ENCODE measurements around the gene GRM4. TPM values are rescaled to one million over a fixed set of nuclear protein-coding genes. Genes with fewer than 3 reads are reported as not detected.

Gene GRM4
- total RNA-seq, 4 donors from 2014 or later = not detected

DNA sequence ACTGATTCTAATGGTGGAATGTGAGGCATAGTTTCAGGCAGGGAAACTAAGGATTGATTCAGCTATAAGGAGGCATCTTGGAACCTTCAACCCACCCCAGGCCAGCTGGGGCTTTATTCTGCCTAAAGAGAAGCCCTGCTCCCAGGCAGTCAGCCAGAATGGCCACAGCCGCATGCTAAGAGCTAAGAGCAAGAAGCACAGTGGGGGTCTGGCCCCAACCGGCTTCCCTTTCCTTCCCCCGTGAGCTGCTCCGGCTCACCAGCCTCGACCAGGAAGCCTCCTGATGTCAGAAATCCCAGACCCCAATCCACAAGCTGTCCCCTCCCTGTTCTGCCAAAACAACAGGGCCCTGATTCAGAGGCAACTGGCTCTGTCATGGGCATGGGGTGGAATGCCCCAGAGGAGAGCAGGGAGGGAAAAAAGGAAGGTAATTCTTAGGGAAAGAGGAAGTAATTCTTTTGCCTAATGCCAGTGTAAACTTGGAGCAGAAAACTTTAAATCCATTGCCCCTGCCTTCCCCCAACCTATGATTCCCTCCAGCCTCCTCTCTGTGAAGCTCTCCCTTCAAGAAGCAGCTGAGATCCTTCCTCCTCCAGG, 6.9 kb downstream of the GRM4 start:
- 42% methylated on average over 3 of the region's 5 CpGs for WGBS

DNA sequence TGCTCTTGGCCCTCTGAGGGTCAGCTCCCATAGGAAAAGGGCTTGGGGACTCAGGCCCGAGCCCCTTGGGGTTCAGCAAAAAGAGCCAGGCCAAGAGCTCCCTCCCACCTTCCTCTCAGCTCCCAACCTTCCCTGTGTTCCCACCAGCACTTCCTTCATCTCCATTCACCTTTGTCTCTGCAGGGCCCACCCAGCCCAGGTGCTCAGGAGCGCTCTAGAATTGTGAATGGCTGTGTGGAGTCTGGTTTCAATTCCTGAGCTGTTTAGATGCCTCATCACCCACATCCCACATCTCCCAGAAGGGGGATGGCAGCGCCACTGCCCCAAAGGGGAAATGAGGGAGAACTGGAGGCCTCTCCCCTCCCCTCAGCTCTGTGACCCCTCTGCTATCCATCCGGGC, 7.7 kb downstream of the GRM4 start:
- 77% methylated on average over 4 of the region's 4 CpGs for WGBS
- no peak for DNase-seq (ENCODE audit: low spot score in 2 of 2)
- peaks cover 95% of the 10 kb centered on the region for H3K27me3 ChIP-seq
- no peaks in the 10 kb centered on the region for H3K9me3 ChIP-seq
- no peak overlapping the region for H3K4me3 ChIP-seq
- H3K36me3 ChIP-seq = no peaks in the 10 kb centered on the region
- no peak overlapping the region for H3K27ac ChIP-seq
- H3K4me1 ChIP-seq = peaks cover 10% of the 10 kb centered on the region
- TF ChIP-seq EP300 (IDR thresholded peaks at IDR 0.05) = no peak
- TF ChIP-seq, protein P1, sequence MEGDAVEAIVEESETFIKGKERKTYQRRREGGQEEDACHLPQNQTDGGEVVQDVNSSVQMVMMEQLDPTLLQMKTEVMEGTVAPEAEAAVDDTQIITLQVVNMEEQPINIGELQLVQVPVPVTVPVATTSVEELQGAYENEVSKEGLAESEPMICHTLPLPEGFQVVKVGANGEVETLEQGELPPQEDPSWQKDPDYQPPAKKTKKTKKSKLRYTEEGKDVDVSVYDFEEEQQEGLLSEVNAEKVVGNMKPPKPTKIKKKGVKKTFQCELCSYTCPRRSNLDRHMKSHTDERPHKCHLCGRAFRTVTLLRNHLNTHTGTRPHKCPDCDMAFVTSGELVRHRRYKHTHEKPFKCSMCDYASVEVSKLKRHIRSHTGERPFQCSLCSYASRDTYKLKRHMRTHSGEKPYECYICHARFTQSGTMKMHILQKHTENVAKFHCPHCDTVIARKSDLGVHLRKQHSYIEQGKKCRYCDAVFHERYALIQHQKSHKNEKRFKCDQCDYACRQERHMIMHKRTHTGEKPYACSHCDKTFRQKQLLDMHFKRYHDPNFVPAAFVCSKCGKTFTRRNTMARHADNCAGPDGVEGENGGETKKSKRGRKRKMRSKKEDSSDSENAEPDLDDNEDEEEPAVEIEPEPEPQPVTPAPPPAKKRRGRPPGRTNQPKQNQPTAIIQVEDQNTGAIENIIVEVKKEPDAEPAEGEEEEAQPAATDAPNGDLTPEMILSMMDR (IDR thresholded peaks at IDR 0.05) = no peak
- no peak for TF ChIP-seq POLR2AphosphoS5 (IDR thresholded peaks at IDR 0.05)
- no peak for TF ChIP-seq POLR2A (IDR thresholded peaks at IDR 0.05)

More for the DNA sequence above, 6.9 kb downstream of the GRM4 start:
- Histone ChIP-seq H3K27ac (no peak overlapping the region), H3K27me3 (peaks cover 95% of the 10 kb centered on the region), H3K4me1 (peaks cover 18% of the 10 kb centered on the region), H3K9me3 (no peaks in the 10 kb centered on the region), H3K4me3 (no peak overlapping the region), H3K36me3 (no peaks in the 10 kb centered on the region)
- no peak for TF ChIP-seq POLR2A (IDR thresholded peaks at IDR 0.05)
- no peak for TF ChIP-seq POLR2AphosphoS5 (IDR thresholded peaks at IDR 0.05)
- TF ChIP-seq, protein P1 (IDR thresholded peaks at IDR 0.05) = no peak
- TF ChIP-seq EP300 (IDR thresholded peaks at IDR 0.05) = no peak
- DNase-seq (ENCODE audit: low spot score in 2 of 2) = no peak

DNA sequence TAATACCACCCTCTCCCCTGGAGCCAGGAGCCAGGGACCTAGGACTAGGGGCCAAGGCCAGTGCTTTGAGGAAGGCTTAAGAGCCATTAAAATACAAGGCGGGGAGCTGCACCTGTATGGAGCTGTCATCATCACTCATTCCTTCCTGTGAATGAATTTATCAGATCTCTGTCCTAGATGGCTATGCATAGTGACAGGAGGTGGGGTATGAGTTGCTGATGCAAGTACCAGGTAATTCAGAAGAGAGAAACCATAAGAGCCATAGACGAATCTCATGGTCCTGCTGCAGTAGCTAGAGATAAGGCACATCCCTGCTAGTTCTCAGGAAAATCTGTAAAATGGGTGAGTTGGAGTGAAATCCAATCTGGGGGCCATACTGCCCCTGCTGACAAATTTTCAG, 10.3 kb downstream of the GRM4 start:
- peaks cover 87% of the 10 kb centered on the region for H3K27me3 ChIP-seq

DNA sequence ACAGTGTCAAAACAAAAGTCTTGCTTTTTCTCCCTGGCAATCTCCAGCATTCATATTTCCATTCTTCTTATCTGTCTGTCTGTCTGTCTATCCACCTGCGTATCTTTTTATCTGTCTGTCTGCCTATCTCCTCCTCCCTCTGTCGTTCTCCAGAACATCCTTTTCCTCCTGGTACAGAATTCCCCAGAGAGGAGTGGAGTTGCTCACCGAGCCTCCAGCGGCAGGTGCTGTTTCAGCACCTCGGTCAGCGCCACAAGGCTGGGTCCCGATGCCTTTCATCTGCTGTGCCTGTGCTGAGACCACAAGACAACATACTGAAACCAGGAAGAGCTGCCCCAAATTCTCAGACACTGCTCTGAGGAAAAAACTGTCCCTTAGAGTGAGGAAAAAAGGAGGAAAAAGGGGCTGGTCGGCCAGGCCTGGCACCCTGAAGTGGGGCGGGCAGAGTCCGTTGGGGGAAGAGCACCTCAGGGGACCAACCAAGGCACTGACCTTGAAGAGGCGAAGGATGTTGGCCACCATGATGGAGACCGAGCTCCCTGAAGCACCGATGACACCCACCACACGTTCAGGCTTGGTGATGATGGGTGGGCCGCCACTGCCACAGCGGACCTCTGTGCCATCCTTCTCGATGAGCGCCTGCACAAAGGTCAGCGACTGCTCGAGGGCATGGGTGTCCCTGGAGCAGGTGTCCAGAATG, 13.3 kb downstream of the GRM4 start:
- TF ChIP-seq POLR2AphosphoS5 (IDR thresholded peaks at IDR 0.05) (no peak), EP300 (IDR thresholded peaks at IDR 0.05) (no peak), POLR2A (IDR thresholded peaks at IDR 0.05) (no peak)
- TF ChIP-seq, protein P1 (IDR thresholded peaks at IDR 0.05) = no peak
- Histone ChIP-seq H3K4me1 (no peaks in the 10 kb centered on the region), H3K27me3 (peaks cover 65% of the 10 kb centered on the region), H3K36me3 (no peaks in the 10 kb centered on the region), H3K27ac (no peak overlapping the region), H3K9me3 (no peaks in the 10 kb centered on the region), H3K4me3 (no peak overlapping the region)
- 45% methylated on average over 15 of the region's 20 CpGs for WGBS
- no peak for DNase-seq (ENCODE audit: low spot score in 2 of 2)

More for the DNA sequence above, 10.3 kb downstream of the GRM4 start:
- no peak overlapping the region for H3K4me3 ChIP-seq
- H3K9me3 ChIP-seq = no peaks in the 10 kb centered on the region
- H3K4me1 ChIP-seq = no peaks in the 10 kb centered on the region
- no peak overlapping the region for H3K27ac ChIP-seq
- TF ChIP-seq, protein P1 (IDR thresholded peaks at IDR 0.05) = no peak
- TF ChIP-seq EP300 (IDR thresholded peaks at IDR 0.05) (no peak), POLR2A (IDR thresholded peaks at IDR 0.05) (no peak), POLR2AphosphoS5 (IDR thresholded peaks at IDR 0.05) (no peak)
- H3K36me3 ChIP-seq = no peaks in the 10 kb centered on the region
- no peak for DNase-seq (ENCODE audit: low spot score in 2 of 2)
- WGBS = 78% methylated on average over 2 of the region's 2 CpGs
